D721Med (cell line): Measurements from ENCODE around the gene NR2E3.

Experiments used
- DNase-seq: peaks from one replicate; pipeline ENCODE4 v3.0.0; 2011; ENCODE audit warnings: low spot score; ENCODE audit not compliant: insufficient read length
- FAIRE-seq: peaks from 2 replicates; lab custom pipeline; 2011; peaks lifted over from hg19 to GRCh38; lab: Jason Lieb, UNC
- TF ChIP-seq, protein P1 (sequence below): IDR thresholded peaks from 2 replicates; pipeline ENCODE4 v1.5.1; 2012; ENCODE audit warnings: mild to moderate bottlenecking, control low read depth; ENCODE audit not compliant: insufficient read depth; ENCODE audit errors: missing control alignments

NR2E3 gene

DNA sequence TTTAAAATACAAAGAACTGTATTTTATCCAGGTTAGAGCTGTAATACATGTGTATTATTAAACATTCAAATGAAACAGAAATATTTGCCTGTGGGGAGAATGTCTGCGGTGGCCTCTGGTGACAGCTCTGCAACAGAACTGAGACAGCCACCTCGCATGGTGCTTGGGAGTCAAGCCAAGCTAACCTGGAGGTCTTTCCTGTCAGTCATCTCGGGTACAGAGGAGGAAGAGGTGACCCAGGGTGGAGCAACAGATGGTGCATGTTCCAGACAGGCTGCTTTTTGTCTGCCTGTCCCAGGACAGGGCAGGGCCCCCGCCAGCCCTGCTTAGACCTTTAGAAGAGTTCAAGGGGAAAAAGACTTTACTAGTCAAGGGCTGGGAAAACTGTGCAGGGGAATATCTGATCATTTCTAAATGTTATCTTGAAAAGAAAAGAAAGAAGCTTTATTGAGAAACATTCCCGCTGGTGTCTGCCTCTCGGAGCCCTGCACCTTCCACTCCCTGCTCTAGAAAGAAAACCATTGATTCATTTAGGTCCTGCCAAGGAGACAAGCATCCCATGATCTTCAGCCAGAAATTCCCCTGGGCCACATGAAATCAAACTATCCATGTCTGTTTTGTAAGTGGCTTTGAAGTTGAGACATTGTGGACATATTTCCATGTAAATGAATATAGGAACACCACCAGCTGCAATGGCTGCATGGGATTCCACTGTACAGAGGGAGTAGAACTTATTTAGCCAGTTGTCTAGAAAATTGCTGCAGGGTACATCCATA lies 5.5 kb upstream of the NR2E3 start:
- TF ChIP-seq, protein P1, sequence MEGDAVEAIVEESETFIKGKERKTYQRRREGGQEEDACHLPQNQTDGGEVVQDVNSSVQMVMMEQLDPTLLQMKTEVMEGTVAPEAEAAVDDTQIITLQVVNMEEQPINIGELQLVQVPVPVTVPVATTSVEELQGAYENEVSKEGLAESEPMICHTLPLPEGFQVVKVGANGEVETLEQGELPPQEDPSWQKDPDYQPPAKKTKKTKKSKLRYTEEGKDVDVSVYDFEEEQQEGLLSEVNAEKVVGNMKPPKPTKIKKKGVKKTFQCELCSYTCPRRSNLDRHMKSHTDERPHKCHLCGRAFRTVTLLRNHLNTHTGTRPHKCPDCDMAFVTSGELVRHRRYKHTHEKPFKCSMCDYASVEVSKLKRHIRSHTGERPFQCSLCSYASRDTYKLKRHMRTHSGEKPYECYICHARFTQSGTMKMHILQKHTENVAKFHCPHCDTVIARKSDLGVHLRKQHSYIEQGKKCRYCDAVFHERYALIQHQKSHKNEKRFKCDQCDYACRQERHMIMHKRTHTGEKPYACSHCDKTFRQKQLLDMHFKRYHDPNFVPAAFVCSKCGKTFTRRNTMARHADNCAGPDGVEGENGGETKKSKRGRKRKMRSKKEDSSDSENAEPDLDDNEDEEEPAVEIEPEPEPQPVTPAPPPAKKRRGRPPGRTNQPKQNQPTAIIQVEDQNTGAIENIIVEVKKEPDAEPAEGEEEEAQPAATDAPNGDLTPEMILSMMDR: no peak
- FAIRE-seq: no peak
- DNase-seq: no peak

DNA sequence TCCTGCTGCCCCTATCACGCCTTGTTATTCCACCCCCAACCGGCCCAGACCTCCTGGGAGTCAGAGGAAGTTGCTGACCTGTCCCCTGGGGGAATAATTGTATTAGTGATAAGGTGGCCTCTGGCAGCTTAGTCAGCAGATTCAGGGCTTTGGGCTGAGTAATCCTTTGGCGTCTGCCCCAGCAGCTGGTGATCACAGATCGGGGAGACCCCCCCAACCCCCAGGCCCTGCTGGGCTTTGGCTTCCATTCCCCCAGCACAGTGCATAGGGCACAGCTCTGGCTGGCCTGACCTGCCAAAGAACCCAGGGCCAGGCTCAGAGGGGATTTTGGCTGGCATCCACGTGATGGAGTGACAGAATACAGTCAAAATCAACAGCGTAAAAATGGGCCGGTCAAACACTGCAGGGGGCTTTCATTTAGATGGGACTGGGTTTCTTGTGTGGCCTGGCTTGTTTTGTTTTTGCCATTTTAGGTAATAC lies 3.9 kb upstream of the NR2E3 start:
- FAIRE-seq (peak; percentile 6), DNase-seq (no peak)
- TF ChIP-seq, protein P1: no peak

DNA sequence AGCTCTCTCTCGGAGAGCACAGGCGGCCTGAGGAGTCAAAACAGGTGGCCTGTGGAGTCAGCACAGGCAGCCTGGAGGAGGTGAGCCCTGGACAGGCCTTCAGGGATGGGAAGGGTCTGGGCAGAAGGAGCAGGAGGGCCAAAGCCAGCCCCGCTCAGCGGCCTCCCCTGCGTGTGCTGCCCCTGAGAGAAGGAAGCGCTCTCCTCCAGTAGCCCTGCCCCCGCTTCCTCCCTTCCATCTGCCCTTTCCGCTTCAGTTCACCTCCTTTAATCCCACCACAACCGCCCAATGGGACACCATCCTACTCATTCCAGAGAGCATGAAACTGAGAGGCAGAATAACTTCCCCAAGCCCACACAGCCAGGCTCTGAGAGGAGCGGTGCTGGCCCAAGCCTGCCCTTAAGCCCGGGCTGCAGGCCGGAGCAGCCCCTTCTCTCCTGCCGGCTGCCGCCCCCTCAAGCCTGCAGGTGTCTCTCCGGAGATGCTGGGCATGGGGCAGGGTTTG lies 3.2 kb upstream of the NR2E3 start:
- TF ChIP-seq, protein P1: no peak
- no peak for DNase-seq
- FAIRE-seq: no peak

DNA sequence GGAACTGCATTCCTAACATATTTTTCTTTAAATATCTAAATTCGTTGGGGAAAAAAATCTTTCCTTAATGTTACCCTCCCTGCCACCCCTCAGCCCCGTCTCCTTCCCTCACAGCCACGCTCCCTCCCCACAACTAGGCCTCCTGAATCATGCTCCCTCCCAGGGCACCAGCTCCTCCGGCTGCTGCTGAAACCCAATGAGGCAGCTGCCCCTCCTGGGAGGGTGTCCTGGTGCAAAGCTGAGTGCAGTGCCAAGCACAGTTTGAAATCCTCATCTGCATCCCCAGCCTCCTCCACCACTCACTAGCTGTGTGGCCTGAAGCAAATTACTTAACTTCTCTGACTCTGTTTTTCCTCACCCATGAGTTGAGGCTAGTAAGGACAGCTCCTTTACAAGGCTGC lies 2.7 kb upstream of the NR2E3 start:
- TF ChIP-seq, protein P1: no peak
- FAIRE-seq (no peak), DNase-seq (no peak)

DNA sequence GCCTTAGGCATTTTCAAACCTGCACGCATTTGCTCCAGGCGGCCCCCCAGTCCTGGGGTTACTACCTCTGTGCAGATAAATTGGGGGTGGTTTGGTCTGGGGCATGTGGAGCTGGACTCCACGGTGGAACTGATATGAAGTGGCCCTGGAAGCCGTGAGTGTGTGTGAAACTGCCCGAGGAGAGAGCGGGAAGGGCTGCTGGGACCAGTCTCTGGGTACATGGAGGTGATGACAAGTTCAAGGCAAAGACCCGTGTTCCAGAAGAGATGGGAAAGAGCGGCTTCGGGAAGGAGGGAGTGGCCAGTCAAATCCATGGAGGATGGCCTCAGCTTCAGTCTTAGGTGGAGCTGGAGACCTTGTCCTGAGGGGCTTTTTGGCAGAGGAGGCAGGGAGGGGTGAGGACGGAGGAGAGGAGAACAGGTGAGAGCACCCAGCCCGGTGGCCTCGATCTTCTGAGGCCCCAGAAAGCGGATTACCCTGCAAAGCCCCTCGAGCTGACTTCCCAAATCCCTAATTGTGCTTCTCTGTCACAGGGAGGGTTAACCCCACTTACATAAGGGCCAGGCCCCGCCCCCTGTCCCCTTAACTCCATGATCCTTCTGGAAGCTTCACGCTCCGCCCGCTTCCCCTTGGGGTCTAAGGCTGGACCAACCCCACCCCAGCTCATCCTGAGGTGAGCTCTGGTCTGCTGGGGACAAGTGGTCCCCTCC lies 1.9 kb upstream of the NR2E3 start:
- no peak for DNase-seq
- TF ChIP-seq, protein P1: no peak
- FAIRE-seq: no peak

DNA sequence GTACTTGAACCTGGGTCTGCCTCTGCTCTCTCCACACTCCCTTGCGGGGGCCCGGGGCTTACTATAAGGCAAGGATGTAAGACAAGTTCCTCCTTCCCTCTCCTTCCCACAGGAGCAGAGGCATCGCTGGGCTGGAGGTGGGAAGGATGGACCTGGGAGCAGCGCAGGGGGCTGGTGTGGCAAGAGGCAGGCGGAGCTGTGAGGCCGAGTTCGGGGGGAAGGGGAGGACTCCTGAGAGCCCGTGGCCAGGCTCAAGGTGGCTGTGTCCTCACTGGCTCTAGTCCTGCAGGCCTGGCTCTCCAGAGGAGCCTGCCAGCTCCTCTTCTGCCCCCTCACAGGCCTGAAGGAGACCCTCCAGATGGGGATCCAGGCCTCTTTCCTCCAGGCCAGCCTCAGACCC lies 1.0 kb upstream of the NR2E3 start:
- FAIRE-seq (no peak), DNase-seq (no peak)
- TF ChIP-seq, protein P1: no peak
